ENCODE measurements around the gene ZNF892. TPM values are rescaled to one million over a fixed set of nuclear protein-coding genes. Genes with fewer than 3 reads are reported as not detected.

Gene ZNF892
- total and polyA plus RNA-seq, 2 of the 13 experiments (the other 11 are each of a cell fraction or from before 2014, with no cell fraction given): not detected

- intact Hi-C loops (cut with micrococcal nuclease; ENCODE audit: unreplicated experiment) (no loop called here), in situ Hi-C loops (cut with HindIII; ENCODE audit: extremely low pct_ligation_motif_present, low pct_unique_long_range_greater_than_20kb) (loop anchor here (5.0 kb wide), 1 partner anchor 86 kb away; no protein-coding TSS in a partner anchor)
- ATAC-seq (peak; percentile 98), DNase-seq (ENCODE audit: low spot score) (peak; percentile 85), FAIRE-seq (peak; percentile 82)
- POLR2A ChIA-PET: no interaction called here
- Histone ChIP-seq H3K27ac (ENCODE audit: extremely low read length, insufficient read depth, low read length) (no peak overlapping the region), H3K4me3 (replicated peaks in 1 of 3; ENCODE audit: insufficient read depth in 1 of 3, low read depth in 2 of 3, low read length in 3 of 3) (no peak overlapping the region), H3K27me3 (ENCODE audit: control insufficient read depth in 1 of 2, insufficient read depth in 2 of 2, low read length in 2 of 2) (no peaks in the 10 kb centered on the region; a peak in 1 of 5 replicates), H3K36me3 (replicated peaks in 1 of 2; ENCODE audit: control insufficient read depth in 1 of 2, insufficient read depth in 2 of 2, low read length in 2 of 2) (no peaks in the 10 kb centered on the region), H3K9ac (ENCODE audit: insufficient read depth, low read depth, low read length) (no peak overlapping the region), H3K9me3 (ENCODE audit: low read length) (no peaks in the 10 kb centered on the region), H3K4me1 (ENCODE audit: insufficient read depth, low read length) (peaks cover 4% of the 10 kb centered on the region; the same call in 1 of the 2 replicates), H3K4me2 (ENCODE audit: low read depth, low read length) (no peak overlapping the region), H3K79me2 (ENCODE audit: insufficient read depth, low read length) (no peaks in the 10 kb centered on the region), H2AFZ (ENCODE audit: low read length) (no peak overlapping the region), H4K20me1 (ENCODE audit: insufficient read depth, low read length) (no peaks in the 10 kb centered on the region)
- 20% methylated on average over 3 of the region's 3 CpGs for WGBS (ENCODE audit: low lambda C conversion rate)
- CTCF ChIA-PET (ENCODE audit: low intra/inter-chr PET ratio, low total read pairs): interaction anchor here (1.5 to 2.6 kb wide), 2 partner anchors 83 to 497 kb away, joined by 5 to 50 read pairs; no protein-coding TSS in a partner anchor
- no TSS peak for BruUV-seq (replicated peaks)
- no peak for TF ChIP-seq AGO2 (optimal IDR thresholded peaks at IDR 0.05; ENCODE audit: low read depth, low read length)
- TF ChIP-seq RAD21 (CRISPR knock-in tag; IDR thresholded peaks at IDR 0.05): peak; percentile 87
- peak; percentile 40; the same call in 1 of the 2 replicates for TF ChIP-seq FOXK1 (CRISPR knock-in tag; IDR thresholded peaks at IDR 0.05; ENCODE audit: borderline replicate concordance, low read depth)
- TF ChIP-seq KDM6A (CRISPR knock-in tag; IDR thresholded peaks at IDR 0.05; ENCODE audit: low read depth): no peak
- peak; percentile 50; the same call in 1 of the 2 replicates for TF ChIP-seq TGIF2 (CRISPR knock-in tag; IDR thresholded peaks at IDR 0.05)
- TF ChIP-seq HMG20A (CRISPR knock-in tag; IDR thresholded peaks at IDR 0.05; ENCODE audit: borderline replicate concordance): peak; percentile 34; the same call in 1 of the 2 replicates
- TF ChIP-seq ZNF501 (CRISPR knock-in tag; IDR thresholded peaks at IDR 0.05): 0 out of 2 replicates have a peak, but pooled peaks have one; percentile 22
- no peak for TF ChIP-seq ETS1 (CRISPR knock-in tag; IDR thresholded peaks at IDR 0.05)
- TF ChIP-seq CCDC6 (CRISPR knock-in tag; IDR thresholded peaks at IDR 0.05): 0 out of 2 replicates have a peak, but pooled peaks have one; percentile 34
- TF ChIP-seq ZNF644 (CRISPR knock-in tag; IDR thresholded peaks at IDR 0.05; ENCODE audit: low read depth): 0 out of 2 replicates have a peak, but pooled peaks have one; percentile 38
- no peak for TF ChIP-seq ZNF770 (CRISPR knock-in tag; IDR thresholded peaks at IDR 0.05)
- peak; percentile 42; the same call in 1 of the 2 replicates for TF ChIP-seq GATAD1 (CRISPR knock-in tag; IDR thresholded peaks at IDR 0.05)
- TF ChIP-seq HMGXB4 (CRISPR knock-in tag; IDR thresholded peaks at IDR 0.05; ENCODE audit: borderline replicate concordance in 1 of 2, low read depth in 1 of 2): 0 out of 4 replicates have a peak, but pooled peaks of 1 of the 2 experiments have one; percentile 23
- peak; percentile 49; the same call in 1 of the 2 replicates for TF ChIP-seq CBX5 (CRISPR knock-in tag; IDR thresholded peaks at IDR 0.05; ENCODE audit: borderline replicate concordance)
- TF ChIP-seq ZNF292 (CRISPR knock-in tag; IDR thresholded peaks at IDR 0.05; ENCODE audit: borderline replicate concordance, low read depth): no peak
- peak; percentile 62 for TF ChIP-seq ARID5B (CRISPR knock-in tag; IDR thresholded peaks at IDR 0.05)
Observed at GRCh38 chr2:95231723-95232122, 24.4 kb downstream of the ZNF892 start.
